HEK293 (cell line): ENCODE measurements around the gene GPATCH3.

Source experiments
- EGR2 ChIP-seq: fragments of 450-650 bp; formaldehyde crosslinking; IDR thresholded peaks from 2 replicates; pipeline ENCODE4 v1.5.1; 2016; ENCODE audit warnings: low read depth, missing biosample characterization, missing genetic modification characterization
- HOXC10 ChIP-seq: sonication (generic); formaldehyde crosslinking; IDR thresholded peaks from 2 replicates; pipeline ENCODE4 v1.8.1; 2023; ENCODE audit warnings: mild to moderate bottlenecking, missing genetic modification reagents
- IKZF3 ChIP-seq: fragments of 450-650 bp; IDR thresholded peaks from 2 replicates; pipeline ENCODE4 v1.5.0; 2018; ENCODE audit warnings: missing biosample characterization, mild to moderate bottlenecking, missing genetic modification characterization, moderate library complexity
- KLF10 ChIP-seq: fragments of 450-650 bp; IDR thresholded peaks from 2 replicates; pipeline ENCODE4 v1.5.1; 2018; ENCODE audit warnings: missing biosample characterization, mild to moderate bottlenecking, missing genetic modification characterization
- KLF16 ChIP-seq: fragments of 450-650 bp; formaldehyde crosslinking; IDR thresholded peaks from 2 replicates; pipeline ENCODE4 v1.5.1; 2017; ENCODE audit warnings: missing biosample characterization, missing genetic modification characterization
- KLF9 ChIP-seq: fragments of 450-650 bp; formaldehyde crosslinking; IDR thresholded peaks from 2 replicates; pipeline ENCODE4 v1.5.1; 2016; ENCODE audit warnings: missing biosample characterization, missing genetic modification characterization, low read depth
- MEIS1 ChIP-seq: sonication (generic); formaldehyde crosslinking; IDR thresholded peaks from 2 replicates; pipeline ENCODE4 v1.8.1; 2022; ENCODE audit warnings: missing genetic modification reagents, mild to moderate bottlenecking, borderline replicate concordance
- PATZ1 ChIP-seq: fragments of 450-650 bp; formaldehyde crosslinking; IDR thresholded peaks from 2 replicates; pipeline ENCODE4 v1.5.1; 2016; ENCODE audit warnings: missing biosample characterization, missing genetic modification characterization
- SCRT1 ChIP-seq: fragments of 450-650 bp; formaldehyde crosslinking; IDR thresholded peaks from 2 replicates; pipeline ENCODE4 v1.5.1; 2016; ENCODE audit warnings: missing biosample characterization, missing genetic modification characterization, borderline replicate concordance
- SP2 ChIP-seq: fragments of 450-650 bp; formaldehyde crosslinking; IDR thresholded peaks from 2 replicates; pipeline ENCODE4 v1.5.1; 2016; ENCODE audit warnings: missing biosample characterization, missing genetic modification characterization
- SP3 ChIP-seq: fragments of 450-650 bp; formaldehyde crosslinking; IDR thresholded peaks from 2 replicates; pipeline ENCODE4 v1.5.1; 2016; ENCODE audit warnings: missing biosample characterization, missing genetic modification characterization
- ZBTB10 ChIP-seq: fragments of 450-650 bp; formaldehyde crosslinking; IDR thresholded peaks from 2 replicates; pipeline ENCODE4 v1.5.1; 2016; ENCODE audit warnings: missing biosample characterization, missing genetic modification characterization
- ZBTB17 ChIP-seq: fragments of 450-650 bp; formaldehyde crosslinking; IDR thresholded peaks from 2 replicates; pipeline ENCODE4 v1.5.1; 2016; ENCODE audit warnings: missing biosample characterization, missing genetic modification characterization
- ZBTB26 ChIP-seq: fragments of 450-650 bp; formaldehyde crosslinking; optimal IDR thresholded peaks from 2 replicates; pipeline ENCODE3; 2016; ENCODE audit warnings: missing biosample characterization, mild to moderate bottlenecking, missing genetic modification characterization
- ZBTB8A ChIP-seq: fragments of 450-650 bp; formaldehyde crosslinking; IDR thresholded peaks from 2 replicates; pipeline ENCODE4 v1.5.1; 2016; ENCODE audit warnings: missing biosample characterization, missing genetic modification characterization
- ZEB2 ChIP-seq: fragments of 450-650 bp; formaldehyde crosslinking; IDR thresholded peaks from 2 replicates; pipeline ENCODE4 v1.5.1; 2016; ENCODE audit warnings: missing biosample characterization, missing genetic modification characterization
- ZFHX2 ChIP-seq: fragments of 450-650 bp; formaldehyde crosslinking; conservative IDR thresholded peaks from 2 replicates; pipeline ENCODE4 v1.5.1; 2016; ENCODE audit warnings: missing biosample characterization, missing genetic modification characterization
- ZFP69B ChIP-seq: fragments of 450-650 bp; formaldehyde crosslinking; IDR thresholded peaks from 2 replicates; pipeline ENCODE4 v1.5.1; 2016; ENCODE audit warnings: missing biosample characterization, missing genetic modification characterization
- ZNF23 ChIP-seq: fragments of 450-650 bp; formaldehyde crosslinking; IDR thresholded peaks from 2 replicates; pipeline ENCODE4 v1.5.1; 2016; ENCODE audit warnings: missing biosample characterization, missing genetic modification characterization, borderline replicate concordance
- ZNF24 ChIP-seq: fragments of 450-650 bp; formaldehyde crosslinking; IDR thresholded peaks from 2 replicates; pipeline ENCODE4 v1.5.1; 2016; ENCODE audit warnings: missing biosample characterization, missing genetic modification characterization
- ZNF280C ChIP-seq: fragments of 450-650 bp; formaldehyde crosslinking; IDR thresholded peaks from 2 replicates; pipeline ENCODE4 v1.5.1; 2016; ENCODE audit warnings: missing biosample characterization, missing genetic modification characterization
- ZNF302 ChIP-seq: fragments of 450-650 bp; formaldehyde crosslinking; IDR thresholded peaks from 2 replicates; pipeline ENCODE4 v1.5.1; 2016; ENCODE audit warnings: missing biosample characterization, missing genetic modification characterization, low read depth
- ZNF37A ChIP-seq: fragments of 450-650 bp; IDR thresholded peaks from 2 replicates; pipeline ENCODE4 v1.5.1; 2018; ENCODE audit warnings: missing biosample characterization, missing genetic modification characterization
- ZNF433 ChIP-seq: fragments of 450-650 bp; formaldehyde crosslinking; IDR thresholded peaks from 2 replicates; pipeline ENCODE4 v1.5.1; 2016; ENCODE audit warnings: missing biosample characterization, missing genetic modification characterization, low read depth
- ZNF521 ChIP-seq: fragments of 450-650 bp; formaldehyde crosslinking; IDR thresholded peaks from 2 replicates; pipeline ENCODE4 v1.5.1; 2017; ENCODE audit warnings: missing biosample characterization, mild to moderate bottlenecking, missing genetic modification characterization
- ZNF529 ChIP-seq: fragments of 450-650 bp; formaldehyde crosslinking; IDR thresholded peaks from 2 replicates; pipeline ENCODE4 v1.5.1; 2017; ENCODE audit warnings: missing genetic modification characterization, missing biosample characterization; ENCODE audit not compliant: insufficient replicate concordance
- ZNF549 ChIP-seq: fragments of 450-650 bp; IDR thresholded peaks from 2 replicates; pipeline ENCODE4 v1.5.1; 2018; ENCODE audit warnings: missing biosample characterization, missing genetic modification characterization, mild to moderate bottlenecking, inconsistent platforms, moderate library complexity
- ZNF571 ChIP-seq: fragments of 450-650 bp; formaldehyde crosslinking; IDR thresholded peaks from 2 replicates; pipeline ENCODE4 v1.5.0; 2017; ENCODE audit warnings: missing biosample characterization, missing genetic modification characterization
- ZNF580 ChIP-seq: fragments of 450-650 bp; formaldehyde crosslinking; IDR thresholded peaks from 2 replicates; pipeline ENCODE4 v1.5.1; 2016; ENCODE audit warnings: missing biosample characterization, missing genetic modification characterization
- ZNF624 ChIP-seq: fragments of 450-650 bp; formaldehyde crosslinking; IDR thresholded peaks from 2 replicates; pipeline ENCODE4 v1.5.1; 2017; ENCODE audit warnings: missing biosample characterization, missing genetic modification characterization
- ZNF785 ChIP-seq: fragments of 450-650 bp; formaldehyde crosslinking; IDR thresholded peaks from 2 replicates; pipeline ENCODE4 v1.5.1; 2016; ENCODE audit warnings: missing biosample characterization, missing genetic modification characterization
- ZNF837 ChIP-seq: fragments of 450-650 bp; formaldehyde crosslinking; IDR thresholded peaks from 2 replicates; pipeline ENCODE4 v1.5.1; 2016; ENCODE audit warnings: missing biosample characterization, missing genetic modification characterization
- ZNF843 ChIP-seq: fragments of 450-650 bp; formaldehyde crosslinking; IDR thresholded peaks from 2 replicates; pipeline ENCODE4 v1.5.1; 2016; ENCODE audit warnings: missing biosample characterization, missing genetic modification characterization

GPATCH3 gene

GRCh38 chr1:26862781-26863684, 37.2 kb downstream of the GPATCH3 start, which contains the start of gene SFN (continued):
- TF ChIP-seq SP3 (tag by site-specific recombination) (peak; percentile 78), ZNF549 (tag by site-specific recombination) (no peak), ZNF23 (tag by site-specific recombination) (no peak), SCRT1 (tag by site-specific recombination) (no peak), PATZ1 (tag by site-specific recombination) (peak; percentile 73), ZBTB26 (no peak), ZNF843 (tag by site-specific recombination) (no peak), ZNF521 (tag by site-specific recombination) (no peak), MEIS1 (CRISPR knock-in tag) (no peak), ZNF785 (tag by site-specific recombination) (no peak), IKZF3 (tag by site-specific recombination) (no peak), ZBTB8A (peak; percentile 58), ZFP69B (tag by site-specific recombination) (peak; percentile 100), ZBTB17 (tag by site-specific recombination) (peak; percentile 31; the same call in 1 of the 2 replicates), ZFHX2 (tag by site-specific recombination) (peak; percentile 59; the same call in 1 of the 2 replicates), ZNF580 (tag by site-specific recombination) (0 out of 2 replicates have a peak, but pooled peaks have one; percentile 55), SP2 (tag by site-specific recombination) (peak; percentile 77), ZNF529 (no peak), KLF16 (tag by site-specific recombination) (no peak), KLF10 (peak; percentile 81), ZBTB10 (tag by site-specific recombination) (no peak), ZNF571 (no peak), ZNF837 (tag by site-specific recombination) (no peak), EGR2 (tag by site-specific recombination) (0 out of 2 replicates have a peak, but pooled peaks have one; percentile 31), ZNF24 (tag by site-specific recombination) (no peak), ZEB2 (tag by site-specific recombination) (peak; percentile 75), ZNF302 (tag by site-specific recombination) (no peak), KLF9 (tag by site-specific recombination) (peak; percentile 45; the same call in 1 of the 2 replicates), ZNF624 (tag by site-specific recombination) (no peak), ZNF37A (no peak), ZNF280C (no peak), HOXC10 (no peak), ZNF433 (tag by site-specific recombination) (no peak)
